ENCODE measurements around the gene PHACTR1.

- peak; percentile 39 for TF ChIP-seq CTCF (IDR thresholded peaks at IDR 0.05; ENCODE audit: insufficient read depth, low read length)
- TF ChIP-seq SPI1 (IDR thresholded peaks at IDR 0.05; ENCODE audit: borderline replicate concordance, low read depth) = no peak
- TF ChIP-seq POLR2AphosphoS5 (IDR thresholded peaks at IDR 0.05; ENCODE audit: low read depth) = no peak
These were observed 194.9 kb downstream of the PHACTR1 start for GRCh38 chr6:12911427-12911826.
